ENCODE measurements around the gene LETM1.

The LETM1 gene

GRCh38 chr4:1767061-1767769 lies 88.7 kb downstream of the LETM1 start:
- peak; percentile 6; the same call in 1 of the 3 replicates for ATAC-seq
- TF ChIP-seq ESRRG (CRISPR knock-in tag; IDR thresholded peaks at IDR 0.05): no peak
- TF ChIP-seq PATZ1 (CRISPR knock-in tag; IDR thresholded peaks at IDR 0.05; ENCODE audit: borderline replicate concordance): no peak
- no peak for TF ChIP-seq CREB5 (CRISPR knock-in tag; IDR thresholded peaks at IDR 0.05; ENCODE audit: low read depth)
- TF ChIP-seq ZC3H10 (CRISPR knock-in tag; IDR thresholded peaks at IDR 0.05): no peak
- no peak for TF ChIP-seq CSDC2 (CRISPR knock-in tag; IDR thresholded peaks at IDR 0.05)
- TF ChIP-seq RARB (CRISPR knock-in tag; IDR thresholded peaks at IDR 0.05): no peak
- TF ChIP-seq SNAI2 (CRISPR knock-in tag; IDR thresholded peaks at IDR 0.05): no peak
- no peak for TF ChIP-seq TCF4 (CRISPR knock-in tag; IDR thresholded peaks at IDR 0.05; ENCODE audit: borderline replicate concordance)
- TF ChIP-seq ZNF8 (CRISPR knock-in tag; IDR thresholded peaks at IDR 0.05): no peak
- no peak for TF ChIP-seq ZNF70 (CRISPR knock-in tag; IDR thresholded peaks at IDR 0.05)
- TF ChIP-seq TSHZ2 (CRISPR knock-in tag; IDR thresholded peaks at IDR 0.05): no peak
- TF ChIP-seq OSR1 (CRISPR knock-in tag; IDR thresholded peaks at IDR 0.05): no peak
- no peak for TF ChIP-seq TOX (CRISPR knock-in tag; IDR thresholded peaks at IDR 0.05; ENCODE audit: borderline replicate concordance)
- no peak for TF ChIP-seq ZFP30 (CRISPR knock-in tag; IDR thresholded peaks at IDR 0.05)
- no peak for TF ChIP-seq ZFP3 (CRISPR knock-in tag; IDR thresholded peaks at IDR 0.05)
- TF ChIP-seq PPARA (CRISPR knock-in tag; IDR thresholded peaks at IDR 0.05; ENCODE audit: borderline replicate concordance): no peak
- no peak for TF ChIP-seq ISL1 (CRISPR knock-in tag; IDR thresholded peaks at IDR 0.05)

GRCh38 chr4:1766106-1767060 lies 89.6 kb downstream of the LETM1 start:
- peak; percentile 10 for ATAC-seq
- no peak for TF ChIP-seq CSDC2 (CRISPR knock-in tag; IDR thresholded peaks at IDR 0.05)
- TF ChIP-seq BACH2 (CRISPR knock-in tag; IDR thresholded peaks at IDR 0.05; ENCODE audit: borderline replicate concordance): no peak

GRCh38 chr4:1765409-1766072 lies 90.4 kb downstream of the LETM1 start:
- TF ChIP-seq ZNF565 (CRISPR knock-in tag; conservative IDR thresholded peaks at IDR 0.05; ENCODE audit: low read depth) (no peak), ZFP3 (CRISPR knock-in tag; IDR thresholded peaks at IDR 0.05) (peak; percentile 74; the same call in 1 of the 2 replicates), ZC3H10 (CRISPR knock-in tag; IDR thresholded peaks at IDR 0.05) (no peak), BACH2 (CRISPR knock-in tag; IDR thresholded peaks at IDR 0.05; ENCODE audit: borderline replicate concordance) (no peak), PATZ1 (CRISPR knock-in tag; IDR thresholded peaks at IDR 0.05; ENCODE audit: borderline replicate concordance) (no peak)

More at GRCh38 chr4:1765409-1766072, 90.4 kb downstream of the LETM1 start:
- ATAC-seq: no peak

Measured in SK-N-SH treated with all-trans-retinoic acid at 6 μM for 48 hours (cell line).